SK-N-SH treated with all-trans-retinoic acid at 6 μM for 48 hours (cell line): ENCODE measurements around the gene GREB1L.

Experiments
- ATAC-seq: fragments of 200-7000 bp; cut with Tn5 transposase; 3 replicates; pipeline ENCODE4 v1.9.1; 2020; ENCODE audit warnings: mild to moderate bottlenecking, moderate library complexity
- ARNTL ChIP-seq: fragments of 450-650 bp; formaldehyde crosslinking; IDR thresholded peaks from 2 replicates; pipeline ENCODE4 v1.5.0; 2020; ENCODE audit warnings: low read depth, mild to moderate bottlenecking, moderate library complexity, borderline replicate concordance
- BACH2 ChIP-seq: fragments of 250-450 bp; sonication (Bioruptor Pico); IDR thresholded peaks from 2 replicates; pipeline ENCODE4 v1.9.0; 2021; ENCODE audit warnings: mild to moderate bottlenecking, borderline replicate concordance
- CREB5 ChIP-seq: fragments of 250-450 bp; sonication (Bioruptor Pico); IDR thresholded peaks from 2 replicates; pipeline ENCODE4 v1.5.1; 2020; ENCODE audit warnings: low read depth, mild to moderate bottlenecking, moderate library complexity
- CSDC2 ChIP-seq: fragments of 250-450 bp; sonication (Bioruptor Pico); IDR thresholded peaks from 2 replicates; pipeline ENCODE4 v1.5.0; 2020; ENCODE audit warnings: mild to moderate bottlenecking, moderate library complexity
- CSRNP3 ChIP-seq: fragments of 250-450 bp; sonication (Bioruptor Pico); IDR thresholded peaks from 2 replicates; pipeline ENCODE4 v1.5.1; 2021; ENCODE audit warnings: mild to moderate bottlenecking, moderate library complexity
- ESRRG ChIP-seq: fragments of 250-450 bp; sonication (Bioruptor Pico); IDR thresholded peaks from 2 replicates; pipeline ENCODE4 v1.6.1; 2021; ENCODE audit warnings: mild to moderate bottlenecking
- GLIS3 ChIP-seq: fragments of 250-450 bp; sonication (Bioruptor Pico); IDR thresholded peaks from 2 replicates; pipeline ENCODE4 v1.5.0; 2020; ENCODE audit warnings: mild to moderate bottlenecking, moderate library complexity
- ISL1 ChIP-seq: fragments of 250-450 bp; sonication (Bioruptor Pico); IDR thresholded peaks from 2 replicates; pipeline ENCODE4 v2.1.2; 2022; ENCODE audit warnings: mild to moderate bottlenecking, moderate library complexity
- OSR1 ChIP-seq: fragments of 250-450 bp; sonication (Bioruptor Pico); IDR thresholded peaks from 2 replicates; pipeline ENCODE4 v1.8.0; 2022; ENCODE audit warnings: moderate library complexity, mild to moderate bottlenecking, inconsistent platforms
- PATZ1 ChIP-seq: fragments of 250-450 bp; sonication (Bioruptor Pico); IDR thresholded peaks from 2 replicates; pipeline ENCODE4 v1.8.0; 2020; ENCODE audit warnings: mild to moderate bottlenecking, moderate library complexity, borderline replicate concordance
- POU6F1 ChIP-seq: fragments of 250-450 bp; sonication (Bioruptor Pico); IDR thresholded peaks from 2 replicates; pipeline ENCODE4 v1.8.0; 2021; ENCODE audit warnings: low read depth, mild to moderate bottlenecking, moderate library complexity, borderline replicate concordance
- RARB ChIP-seq: fragments of 250-450 bp; sonication (Bioruptor Pico); IDR thresholded peaks from 2 replicates; pipeline ENCODE4 v1.8.0; 2021; ENCODE audit warnings: mild to moderate bottlenecking, moderate library complexity
- SNAI2 ChIP-seq: fragments of 250-450 bp; sonication (Bioruptor Pico); IDR thresholded peaks from 2 replicates; pipeline ENCODE4 v1.5.0; 2020; ENCODE audit warnings: mild to moderate bottlenecking, moderate library complexity
- TCF4 ChIP-seq: fragments of 250-450 bp; sonication (Bioruptor Pico); IDR thresholded peaks from 2 replicates; pipeline ENCODE4 v1.8.0; 2021; ENCODE audit warnings: mild to moderate bottlenecking, moderate library complexity, borderline replicate concordance
- TOX ChIP-seq: fragments of 250-450 bp; sonication (Bioruptor Pico); IDR thresholded peaks from 2 replicates; pipeline ENCODE4 v1.8.0; 2021; ENCODE audit warnings: mild to moderate bottlenecking, moderate library complexity, borderline replicate concordance
- ZFP3 ChIP-seq: fragments of 250-450 bp; sonication (Bioruptor Pico); IDR thresholded peaks from 2 replicates; pipeline ENCODE4 v1.5.0; 2020; ENCODE audit warnings: mild to moderate bottlenecking, moderate library complexity
- ZFP30 ChIP-seq: fragments of 450-650 bp; formaldehyde crosslinking; IDR thresholded peaks from 2 replicates; pipeline ENCODE4 v1.5.0; 2022; ENCODE audit warnings: mild to moderate bottlenecking, moderate library complexity
- ZNF565 ChIP-seq: fragments of 450-650 bp; formaldehyde crosslinking; conservative IDR thresholded peaks from 2 replicates; pipeline ENCODE4 v1.5.0; 2020; ENCODE audit warnings: low read depth, mild to moderate bottlenecking, moderate library complexity
- ZNF70 ChIP-seq: fragments of 450-650 bp; formaldehyde crosslinking; IDR thresholded peaks from 2 replicates; pipeline ENCODE4 v1.5.0; 2020; ENCODE audit warnings: mild to moderate bottlenecking, moderate library complexity
- ZNF8 ChIP-seq: fragments of 450-650 bp; formaldehyde crosslinking; IDR thresholded peaks from 2 replicates; pipeline ENCODE4 v1.5.0; 2020; ENCODE audit warnings: mild to moderate bottlenecking, moderate library complexity

Gene GREB1L

GRCh38 chr18:21230436-21230835, 11.6 kb upstream of the GREB1L start:
- TF ChIP-seq ESRRG (CRISPR knock-in tag) (no peak), ZNF70 (no peak), SNAI2 (CRISPR knock-in tag) (no peak), PATZ1 (CRISPR knock-in tag) (no peak), ARNTL (CRISPR knock-in tag) (no peak), ZFP3 (CRISPR knock-in tag) (no peak), ZNF565 (no peak), RARB (no peak), CREB5 (no peak), ZFP30 (CRISPR knock-in tag) (no peak), ZNF8 (CRISPR knock-in tag) (no peak), POU6F1 (CRISPR knock-in tag) (no peak), TOX (CRISPR knock-in tag) (no peak), ISL1 (CRISPR knock-in tag) (no peak), GLIS3 (CRISPR knock-in tag) (no peak), OSR1 (no peak), TCF4 (no peak), BACH2 (CRISPR knock-in tag) (no peak)
- TF ChIP-seq, all 23 proteins: peak for 0
- no peak for ATAC-seq

GRCh38 chr18:21241301-21242048, 557 bp upstream of the GREB1L start:
- TF ChIP-seq ISL1 (CRISPR knock-in tag) (no peak), SNAI2 (CRISPR knock-in tag) (no peak)
- ATAC-seq, result 0 out of 3 replicates have a peak, but pooled peaks have one; percentile 25

GRCh38 chr18:21242780-21243401, 859 bp downstream of the GREB1L start:
- ATAC-seq, result no peak
- TF ChIP-seq POU6F1 (CRISPR knock-in tag) (no peak), SNAI2 (CRISPR knock-in tag) (no peak), TOX (CRISPR knock-in tag) (no peak), ESRRG (CRISPR knock-in tag) (no peak), OSR1 (no peak), CREB5 (no peak)
- TF ChIP-seq, all 23 proteins: peak for 0

GRCh38 chr18:21254576-21254975, 12.5 kb downstream of the GREB1L start:
- ATAC-seq, result no peak
- TF ChIP-seq CREB5, result no peak
- TF ChIP-seq PATZ1 (CRISPR knock-in tag), result no peak
- no peak for TF ChIP-seq CSDC2 (CRISPR knock-in tag)
- no peak for TF ChIP-seq ZFP30 (CRISPR knock-in tag)
- no peak for TF ChIP-seq POU6F1 (CRISPR knock-in tag)
- TF ChIP-seq OSR1, result no peak
- TF ChIP-seq ISL1 (CRISPR knock-in tag), result no peak
- TF ChIP-seq CSRNP3 (CRISPR knock-in tag), result no peak
